CD14-positive monocyte (primary cell): Measurements from ENCODE around the gene MOB3B. TPM values are rescaled to one million over a fixed set of nuclear protein-coding genes. Genes with fewer than 3 reads are reported as not detected.

ENCODE experiments used
- DNase-seq, 3 donors: peaks; one replicate each; pipeline ENCODE4 v3.0.0-alpha.2; 2011 to 2022
- H2AFZ ChIP-seq: 2 replicates; pipeline ENCODE4 v1.6.0; 2012; ENCODE audit warnings: mild to moderate bottlenecking, low read depth, low read length, inconsistent platforms; ENCODE audit not compliant: insufficient read depth, poor library complexity, severe bottlenecking
- H3K27ac ChIP-seq, 2 donors: 1 replicate in 1 of 2; 2 replicates in 1 of 2; pipeline ENCODE4 v1.5.1; 2012 to 2013; ENCODE audit warnings: low read length in 2 of 2, control low read depth in 1 of 2, inconsistent platforms in 1 of 2, low read depth in 1 of 2, mild to moderate bottlenecking in 1 of 2
- H3K27me3 ChIP-seq, 2 donors: one replicate each; pipeline versions ENCODE4 v1.6.0 to v1.6.1; 2011 to 2013; ENCODE audit warnings: low read length in 2 of 2; ENCODE audit not compliant: control insufficient read depth in 2 of 2, insufficient read depth in 2 of 2
- H3K36me3 ChIP-seq, 2 donors: replicated peaks in 1 of 2; 1 replicate in 1 of 2; 2 replicates in 1 of 2; pipeline versions ENCODE4 v1.5.1 to v1.6.1; 2012 to 2013; ENCODE audit warnings: low read length in 2 of 2, control low read depth in 1 of 2, inconsistent platforms in 1 of 2, mild to moderate bottlenecking in 1 of 2; ENCODE audit not compliant: insufficient read depth in 2 of 2, control insufficient read depth in 1 of 2
- H3K4me1 ChIP-seq, 2 donors: 1 replicate in 1 of 2; 2 replicates in 1 of 2; pipeline versions ENCODE4 v1.5.1 to v1.6.1; 2012 to 2013; ENCODE audit warnings: low read length in 2 of 2, control low read depth in 1 of 2, inconsistent platforms in 1 of 2, mild to moderate bottlenecking in 1 of 2, moderate library complexity in 1 of 2; ENCODE audit not compliant: insufficient read depth in 2 of 2, control insufficient read depth in 1 of 2
- H3K4me2 ChIP-seq: replicated peaks from 2 replicates; pipeline ENCODE3; 2012; ENCODE audit warnings: low read length, moderate library complexity, mild to moderate bottlenecking; ENCODE audit not compliant: poor library complexity, severe bottlenecking; ENCODE audit errors: extremely low read depth
- H3K4me3 ChIP-seq, 3 experiments: fragments of 200-600 bp in 1 of 3; sonication (generic) in 1 of 3; replicated peaks in 1 of 3; 1 replicate in 2 of 3; 2 replicates in 1 of 3; pipeline ENCODE4 v1.5.1; 2011 to 2013; ENCODE audit warnings: low read length in 3 of 3, mild to moderate bottlenecking in 3 of 3, control low read depth in 2 of 3, low read depth in 2 of 3, inconsistent platforms in 1 of 3, moderate library complexity in 1 of 3
- H3K79me2 ChIP-seq: 2 replicates; pipeline ENCODE4 v1.6.0; 2012; ENCODE audit warnings: mild to moderate bottlenecking, control low read depth, inconsistent platforms, low read length, moderate library complexity; ENCODE audit not compliant: insufficient read depth
- H3K9ac ChIP-seq: 2 replicates; pipeline ENCODE4 v1.6.0; 2017; ENCODE audit warnings: low read length, mild to moderate bottlenecking; ENCODE audit not compliant: insufficient read depth, poor library complexity, severe bottlenecking
- H3K9me3 ChIP-seq, 2 donors: replicated peaks in 1 of 2; 1 replicate in 1 of 2; 2 replicates in 1 of 2; pipeline versions ENCODE4 v1.5.1 to v1.6.1; 2012 to 2013; ENCODE audit warnings: low read length in 2 of 2, control low read depth in 1 of 2; ENCODE audit not compliant: control insufficient read depth in 1 of 2, insufficient read depth in 1 of 2
- H4K20me1 ChIP-seq: 2 replicates; pipeline ENCODE4 v1.6.0; 2012; ENCODE audit warnings: mild to moderate bottlenecking, low read length, control low read depth, moderate library complexity; ENCODE audit not compliant: insufficient read depth
- H3K27ac Mint-ChIP-seq, 7 donors: one replicate each; pipeline ENCODE4 v1.8.0; 2020; ENCODE audit warnings: mild to moderate bottlenecking in 7 of 7, mixed read lengths in 7 of 7, moderate library complexity in 6 of 7, inconsistent platforms in 2 of 7
- H3K27me3 Mint-ChIP-seq, 3 donors: one replicate each; pipeline ENCODE4 v1.8.0; 2021 to 2022; ENCODE audit warnings: low read depth in 3 of 3, mild to moderate bottlenecking in 3 of 3, mixed read lengths in 3 of 3, moderate library complexity in 3 of 3, inconsistent platforms in 1 of 3
- H3K36me3 Mint-ChIP-seq, 2 donors: one replicate each; pipeline ENCODE4 v1.8.0; 2020; ENCODE audit warnings: mixed read lengths in 2 of 2, inconsistent platforms in 1 of 2, mild to moderate bottlenecking in 1 of 2
- H3K4me1 Mint-ChIP-seq: one replicate; pipeline ENCODE4 v1.8.0; 2020; ENCODE audit warnings: mild to moderate bottlenecking, mixed read lengths
- H3K4me3 Mint-ChIP-seq, 2 donors: one replicate each; pipeline ENCODE4 v1.8.0; 2020; ENCODE audit warnings: mild to moderate bottlenecking in 2 of 2, mixed read lengths in 2 of 2, moderate library complexity in 1 of 2
- H3K9me3 Mint-ChIP-seq, 7 donors: one replicate each; pipeline ENCODE4 v1.8.0; 2020 to 2022; ENCODE audit warnings: mixed read lengths in 7 of 7, mild to moderate bottlenecking in 6 of 7, moderate library complexity in 6 of 7, inconsistent platforms in 2 of 7
- CTCF ChIP-seq: fragments of 200-600 bp; IDR thresholded peaks from one replicate; pipeline ENCODE4 v1.8.0; 2022; ENCODE audit warnings: antibody characterized with exemption, mild to moderate bottlenecking
- WGBS: methylation state at CpG from one replicate; pipeline ENCODE4 v1.1.5; 2013; ENCODE audit warnings: missing lambda C conversion rate; ENCODE audit not compliant: insufficient coverage; 5-methylcytosine and 5-hydroxymethylcytosine counted together
- intact Hi-C, 2 donors: fragments of 100-400 bp; cut with micrococcal nuclease; formaldehyde crosslinking; loops; one replicate each; pipeline versions ENCODE4 v1.15.0 to v1.15.1; 2023
- polyA plus RNA-seq, 3 donors: library from polyadenylated mRNA; depleted of rRNA in 1 of 3; unstranded in 2 of 3; stranded (reverse) in 1 of 3; fragments of 300-500 nt in 2 of 3; fragments of >200 nt in 1 of 3; fragmentation: Illumina TruSeq in 2 of 3; gene quantifications; 1 replicate in 2 of 3; 2 replicates in 1 of 3; pipeline ENCODE4 v1.2.3, GENCODE V29; 2012 to 2021

Gene MOB3B
- polyA plus RNA-seq, 3 donors, result 1.2 to 2.2 (median 1.4) TPM

GRCh38 chr9:27429436-27429835 is 100.2 kb downstream of the MOB3B start:
- no peak overlapping the region for H3K9ac ChIP-seq
- no peaks in the 10 kb centered on the region for H3K79me2 ChIP-seq
- H3K4me3 ChIP-seq, result no peak overlapping the region
- 83% methylated on average over 2 of the region's 2 CpGs for WGBS
- no peaks in the 10 kb centered on the region for H3K27me3 ChIP-seq
- Mint-ChIP-seq H3K36me3 (peaks cover 2 to 4% of the 10 kb centered on the region in 2 donors), H3K4me1 (peaks cover 3% of the 10 kb centered on the region), H3K27me3 (peaks cover 0 to 2% (median 0%) of the 10 kb centered on the region in 3 donors), H3K4me3 (no peak overlapping the region), H3K27ac (peak overlapping the region in 1 of 7 donors; percentile 16), H3K9me3 (peaks cover 0 to under 1% (median 0%) of the 10 kb centered on the region in 7 donors)
- no peaks in the 10 kb centered on the region for H3K36me3 ChIP-seq
- intact Hi-C loops, result no loop called here
- no peaks in the 10 kb centered on the region for H3K9me3 ChIP-seq
- H3K4me2 ChIP-seq, result no peak overlapping the region
- TF ChIP-seq CTCF, result no peak
- DNase-seq, result no peak
- H3K27ac ChIP-seq, result no peak overlapping the region
- H3K4me1 ChIP-seq, result no peaks in the 10 kb centered on the region
- no peaks in the 10 kb centered on the region for H4K20me1 ChIP-seq
- H2AFZ ChIP-seq, result no peak overlapping the region

- intact Hi-C loops, result no loop called here
- Mint-ChIP-seq H3K27me3 (peaks cover 0 to 2% (median 0%) of the 10 kb centered on the region in 3 donors), H3K9me3 (peaks cover 0 to 2% (median 0%) of the 10 kb centered on the region in 7 donors), H3K4me1 (peaks cover 3% of the 10 kb centered on the region), H3K27ac (no peak overlapping the region), H3K4me3 (no peak overlapping the region), H3K36me3 (no peaks in the 10 kb centered on the region)
- no peaks in the 10 kb centered on the region for H4K20me1 ChIP-seq
- H3K4me2 ChIP-seq, result no peak overlapping the region
- H3K27me3 ChIP-seq, result no peaks in the 10 kb centered on the region
- H3K27ac ChIP-seq, result no peak overlapping the region
- no peaks in the 10 kb centered on the region for H3K4me1 ChIP-seq
- TF ChIP-seq CTCF, result no peak
- H3K9ac ChIP-seq, result no peak overlapping the region
- no peak for DNase-seq
- no peaks in the 10 kb centered on the region for H3K9me3 ChIP-seq
- H3K36me3 ChIP-seq, result no peaks in the 10 kb centered on the region
- H3K4me3 ChIP-seq, result no peak overlapping the region
- H2AFZ ChIP-seq, result no peak overlapping the region
- no peaks in the 10 kb centered on the region for H3K79me2 ChIP-seq
- 90% methylated on average over 1 of the region's 1 CpG for WGBS
Measured at GRCh38 chr9:27428551-27428950, 101.1 kb downstream of the MOB3B start.
